HG03469 (cell line): ENCODE measurements around the gene SERTM1.

Experiments used
- ATAC-seq: cut with Tn5 transposase; IDR thresholded peaks from one replicate; pipeline ENCODE4 v1.9.1; 2021; ENCODE audit warnings: mild to moderate bottlenecking, moderate library complexity, moderate number of reproducible peaks; ENCODE audit not compliant: unreplicated experiment

Gene SERTM1

DNA sequence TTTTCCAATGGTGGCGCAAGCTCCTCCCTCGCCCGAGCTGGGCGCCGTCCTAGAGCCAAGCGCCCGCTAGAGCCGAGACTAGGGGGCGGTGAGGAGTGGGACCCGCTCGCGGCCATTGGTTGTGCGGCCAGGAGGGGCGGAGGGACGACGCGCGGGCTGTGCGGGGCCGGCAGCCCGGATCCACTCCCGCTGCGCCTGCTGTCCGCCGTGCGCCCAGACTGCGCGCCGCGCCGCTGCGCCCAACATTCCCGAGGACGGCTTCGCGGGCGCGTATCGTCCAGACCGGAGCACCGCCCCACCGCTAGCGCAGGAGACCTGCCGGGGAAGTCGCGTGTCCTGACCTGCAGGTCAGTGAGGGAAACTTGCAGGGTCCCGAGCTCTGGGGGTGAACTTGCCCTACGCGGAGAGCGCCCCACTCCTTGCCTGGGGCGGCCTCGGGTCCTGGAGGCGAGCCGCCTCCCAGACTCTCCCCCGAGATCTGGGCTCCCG lies at the start of gene SERTM1:
Gene SERTM1 (plus strand): TSS at position 183 of the 489 bp plus-strand sequence. CDS start 21,059 bp downstream, outside the sequence.
- ATAC-seq, result no peak

- ATAC-seq, result no peak
Observed at GRCh38 chr13:36628377-36629056, 45.3 kb upstream of the SERTM1 start.

DNA sequence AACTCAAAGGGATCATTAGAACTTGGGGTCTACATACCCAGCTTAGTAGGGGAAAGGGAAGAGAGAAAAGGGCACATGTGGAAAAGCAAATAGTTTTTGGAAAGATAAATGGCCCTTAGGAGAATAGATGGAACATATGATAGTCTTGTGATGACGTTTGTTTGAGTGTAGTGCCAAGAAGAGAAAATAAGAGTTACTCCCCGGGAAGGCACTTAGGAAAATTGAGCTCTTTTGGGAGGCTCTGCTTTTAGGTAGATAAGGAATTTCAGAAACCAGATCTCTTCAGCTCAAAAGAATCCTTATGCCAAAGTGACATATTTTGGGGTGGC lies 44.8 kb upstream of the SERTM1 start:
- ATAC-seq, result no peak

- ATAC-seq, result no peak
Observed at GRCh38 chr13:36630181-36630803, 43.5 kb upstream of the SERTM1 start.

DNA sequence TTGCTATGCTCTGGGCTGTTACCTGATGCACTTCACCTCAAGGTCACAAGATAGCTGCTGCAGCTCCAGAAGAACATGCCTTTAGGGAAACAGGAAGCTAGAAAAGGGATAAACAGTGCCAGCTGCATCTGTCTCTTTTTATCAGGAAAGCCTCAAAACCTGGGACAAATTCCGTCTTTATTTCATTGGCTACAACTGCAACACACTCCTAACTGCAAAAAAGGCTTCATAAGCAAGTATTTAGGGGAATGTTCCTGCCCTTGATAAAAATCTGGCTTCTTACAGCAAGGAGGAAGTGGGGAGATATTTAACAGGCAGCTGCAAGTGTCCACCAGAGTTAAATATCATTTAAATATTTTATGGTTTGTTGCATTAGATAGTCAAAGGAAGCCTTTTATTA lies 34.2 kb upstream of the SERTM1 start:
- no peak for ATAC-seq

DNA sequence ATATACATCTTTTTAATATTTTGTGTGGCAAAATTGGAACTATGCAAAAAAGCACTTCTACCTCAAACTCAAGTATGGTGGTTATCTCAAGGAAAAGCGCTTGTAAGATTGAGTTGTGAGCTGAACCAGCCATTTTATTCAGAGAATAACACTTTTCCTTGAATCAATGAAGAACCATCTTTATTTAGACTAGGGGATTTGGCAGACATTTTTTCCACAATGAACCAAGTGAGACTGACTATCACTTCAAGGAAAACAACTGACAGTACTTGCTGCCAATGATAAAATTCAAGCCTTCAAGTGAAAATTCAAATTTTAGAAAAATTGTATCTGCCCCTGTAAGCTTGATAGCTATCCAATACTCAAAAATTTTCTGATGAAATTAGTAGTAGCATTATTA lies 23.2 kb upstream of the SERTM1 start:
- no peak for ATAC-seq

GRCh38 chr13:36665630-36666029 lies 8.2 kb upstream of the SERTM1 start:
- ATAC-seq, result no peak

GRCh38 chr13:36666477-36667229 lies 7.2 kb upstream of the SERTM1 start:
- ATAC-seq, result no peak

GRCh38 chr13:36668316-36668715 lies 5.5 kb upstream of the SERTM1 start:
- ATAC-seq, result no peak

- no peak for ATAC-seq
Observed at GRCh38 chr13:36673352-36673751, 468 bp upstream of the SERTM1 start.

DNA sequence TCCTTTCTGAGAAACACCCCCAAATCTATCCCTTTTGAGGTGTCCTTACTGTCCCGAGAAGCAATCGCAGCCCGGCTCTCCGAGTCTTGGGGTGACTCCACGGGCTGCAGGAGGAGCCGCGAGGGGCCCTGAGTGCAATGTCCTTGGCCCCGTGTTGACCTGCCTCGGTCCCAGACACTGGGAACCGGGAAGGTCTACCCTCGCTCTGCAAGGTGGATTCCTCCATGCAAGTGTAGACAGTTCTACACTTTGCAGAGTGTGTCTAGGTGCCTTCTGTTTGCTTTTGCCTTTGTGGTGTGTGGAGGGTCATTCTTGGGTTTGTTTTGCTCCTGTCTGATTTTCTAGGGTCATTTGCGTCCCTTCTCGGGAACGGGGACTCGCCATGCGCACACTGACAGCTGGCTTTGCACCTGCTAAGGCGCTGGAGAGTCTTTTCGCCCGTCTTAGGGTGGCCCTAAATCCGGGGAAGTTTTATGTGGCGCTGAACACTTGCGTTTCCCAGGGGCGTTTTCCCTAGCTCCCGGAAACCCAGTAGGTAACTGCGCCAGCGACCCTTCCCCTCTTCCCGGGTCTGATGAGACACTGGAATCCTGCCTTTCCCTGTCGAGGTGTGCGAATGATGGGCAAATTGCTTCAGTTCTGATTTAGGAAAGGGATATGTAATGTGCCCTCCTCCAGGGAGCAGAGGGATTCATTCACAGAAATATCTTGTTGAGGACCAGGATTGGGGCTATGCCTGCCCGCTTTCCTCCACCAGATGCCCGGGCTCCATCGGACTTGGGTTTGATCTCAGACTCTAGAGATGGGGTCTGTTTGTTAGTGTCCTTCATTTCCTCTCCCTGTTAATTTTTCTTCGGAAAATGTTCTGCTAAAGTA lies 755 bp downstream of the SERTM1 start:
- no peak for ATAC-seq

- ATAC-seq, result no peak
Observed at GRCh38 chr13:36675213-36675536, 1.4 kb downstream of the SERTM1 start.

- ATAC-seq, result no peak
Observed at GRCh38 chr13:36680913-36681312, 7.1 kb downstream of the SERTM1 start.

DNA sequence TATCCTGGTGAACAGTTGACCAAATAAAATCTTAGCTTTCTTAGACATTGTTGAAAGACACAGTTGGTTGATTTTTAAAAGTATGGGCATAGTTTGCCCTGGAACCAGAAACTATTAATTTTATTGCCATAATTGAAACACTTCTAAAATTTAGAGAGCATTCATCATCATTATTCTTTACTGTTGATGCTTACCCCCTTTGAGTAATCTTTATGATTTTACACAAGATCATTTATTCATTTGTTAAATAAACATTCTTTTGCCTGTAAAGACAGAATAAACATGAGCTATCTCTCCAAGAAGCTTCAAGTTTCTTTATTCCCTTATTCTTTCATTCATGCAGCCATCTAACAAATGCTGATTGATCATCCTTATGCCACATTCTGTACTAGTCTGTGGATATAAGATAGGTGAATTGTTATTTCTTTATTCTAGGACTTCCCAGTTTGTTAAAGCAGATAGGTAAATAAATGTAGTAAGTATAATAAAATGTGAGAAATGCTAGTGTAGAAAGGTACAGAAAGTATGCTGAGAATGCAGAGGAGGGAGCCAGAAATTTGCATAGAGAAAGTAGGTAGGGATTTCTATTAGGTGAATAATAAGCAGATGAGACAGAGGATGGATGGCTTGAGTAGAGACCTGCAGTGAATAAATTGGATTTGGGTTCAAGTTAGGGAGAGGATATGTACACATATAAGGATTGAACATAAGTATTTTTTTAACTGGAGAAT lies 8.2 kb downstream of the SERTM1 start:
- ATAC-seq, result no peak

GRCh38 chr13:36683701-36684100 lies 9.9 kb downstream of the SERTM1 start:
- ATAC-seq, result no peak

DNA sequence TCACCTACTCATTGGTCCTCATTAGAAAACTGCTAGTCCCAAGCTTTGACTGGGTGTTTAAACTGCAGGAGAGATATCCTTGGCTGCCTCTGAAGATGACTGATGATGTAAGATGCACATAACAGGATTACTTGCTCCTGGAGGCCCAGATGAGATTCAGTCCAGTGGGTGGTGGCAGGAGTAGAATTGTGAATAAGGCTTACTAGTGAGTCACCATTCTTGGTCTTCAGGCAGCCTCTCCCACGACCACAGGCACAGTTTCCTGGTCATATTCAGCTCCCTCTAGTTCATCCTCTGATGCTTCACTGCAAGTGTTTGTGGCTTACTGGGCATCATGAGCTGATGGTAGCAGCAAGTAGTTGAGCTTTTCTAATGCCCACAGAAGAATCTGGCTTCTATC lies 12.1 kb downstream of the SERTM1 start:
- ATAC-seq, result no peak

- ATAC-seq, result no peak
Observed at GRCh38 chr13:36696410-36697010, 22.7 kb downstream of the SERTM1 start.

DNA sequence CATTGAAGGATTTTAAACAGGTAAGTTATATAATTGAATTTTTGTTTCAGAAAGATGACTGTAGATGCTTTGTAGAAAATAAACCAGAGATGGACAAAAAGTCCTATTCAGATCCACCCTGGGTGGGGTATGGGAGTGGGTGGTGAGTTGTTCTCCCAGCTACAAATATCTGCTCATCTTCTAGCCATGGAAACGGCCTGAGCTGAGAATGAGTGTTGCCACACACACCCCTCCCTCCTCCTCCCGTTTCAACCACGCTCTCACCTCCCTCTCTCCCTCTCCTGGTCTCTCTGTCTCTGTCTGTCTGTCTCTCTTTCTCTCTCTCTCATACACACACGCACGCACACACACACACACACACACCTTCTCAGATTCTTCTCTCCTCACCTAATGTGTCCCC lies 26.4 kb downstream of the SERTM1 start:
- no peak for ATAC-seq

DNA sequence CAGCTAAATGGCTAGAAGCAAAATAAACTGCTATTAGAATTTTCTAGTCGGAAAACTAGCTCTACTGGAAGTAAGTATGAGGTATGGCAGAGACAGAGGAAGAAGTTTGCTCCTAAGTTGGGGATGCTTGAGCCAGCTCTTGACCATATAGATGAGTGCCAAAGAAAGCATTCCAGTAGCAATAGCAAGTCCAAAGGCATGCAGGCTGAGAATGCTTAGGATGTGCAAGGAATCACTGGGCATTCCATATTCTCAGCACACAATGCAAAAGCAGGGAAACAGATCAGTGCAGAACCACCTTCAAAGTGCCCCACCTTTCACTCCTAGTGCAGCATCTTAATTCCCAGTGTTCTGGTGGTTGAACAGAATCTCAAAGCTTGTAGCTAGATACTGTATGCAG lies 32.9 kb downstream of the SERTM1 start:
- no peak for ATAC-seq
